Measurements from ENCODE around the gene HSPB1.
A peak's percentile ranks its signal among the peaks of the same experiment; 100 is the strongest.
"Not testable (repeated sequence)": the region's sequence is repeated elsewhere in the genome, so short reads cannot be mapped to it uniquely, and the experiment has no call there.

Gene HSPB1

GRCh38 chr7:76303202-76304147 is 1.0 kb downstream of the HSPB1 start:
- peak; percentile 82 for DNase-seq (ENCODE audit: insufficient read length, low spot score)
- FAIRE-seq: peak; percentile 73

- DNase-seq (ENCODE audit: insufficient read length, low spot score): no peak
- FAIRE-seq: no peak
Observed at GRCh38 chr7:76304888-76305375, 2.5 kb downstream of the HSPB1 start.

GRCh38 chr7:76308874-76309273 is 6.4 kb downstream of the HSPB1 start:
- FAIRE-seq; DNase-seq (ENCODE audit: insufficient read length, low spot score): not testable (repeated sequence)

GRCh38 chr7:76309341-76310101 is 7.0 kb downstream of the HSPB1 start:
- not testable (repeated sequence) for FAIRE-seq

GRCh38 chr7:76310102-76310957 is 7.9 kb downstream of the HSPB1 start:
- DNase-seq (ENCODE audit: insufficient read length, low spot score) (no peak), FAIRE-seq (no peak)

More at GRCh38 chr7:76309341-76310101, 7.0 kb downstream of the HSPB1 start:
- not testable (repeated sequence) for DNase-seq (ENCODE audit: insufficient read length, low spot score)

GRCh38 chr7:76311838-76312237 is 9.4 kb downstream of the HSPB1 start:
- not testable (repeated sequence) for FAIRE-seq; DNase-seq (ENCODE audit: insufficient read length, low spot score)

- peak; percentile 96 for DNase-seq (ENCODE audit: insufficient read length, low spot score)
- FAIRE-seq: peak; percentile 87
Observed at GRCh38 chr7:76314042-76314721, 11.7 kb downstream of the HSPB1 start.

- FAIRE-seq; DNase-seq (ENCODE audit: insufficient read length, low spot score): not testable (repeated sequence)
Observed at GRCh38 chr7:76314740-76315139, 12.3 kb downstream of the HSPB1 start.

- no peak for FAIRE-seq
- no peak for DNase-seq (ENCODE audit: insufficient read length, low spot score)
Observed at GRCh38 chr7:76315364-76315763, 12.9 kb downstream of the HSPB1 start.

GRCh38 chr7:76316984-76317781 is 14.7 kb downstream of the HSPB1 start:
- FAIRE-seq (no peak), DNase-seq (ENCODE audit: insufficient read length, low spot score) (no peak)

- DNase-seq (ENCODE audit: insufficient read length, low spot score): peak; percentile 91
- FAIRE-seq: peak; percentile 79
Observed at GRCh38 chr7:76317782-76318487, 15.5 kb downstream of the HSPB1 start.

GRCh38 chr7:76318488-76319353 is 16.2 kb downstream of the HSPB1 start:
- FAIRE-seq (peak; percentile 87), DNase-seq (ENCODE audit: insufficient read length, low spot score) (peak; percentile 71)

GRCh38 chr7:76325092-76325491 is 22.6 kb downstream of the HSPB1 start:
- DNase-seq (ENCODE audit: insufficient read length, low spot score): no peak
- no peak for FAIRE-seq

- no peak for DNase-seq (ENCODE audit: insufficient read length, low spot score)
Observed at GRCh38 chr7:76325811-76326210, 23.3 kb downstream of the HSPB1 start.

GRCh38 chr7:76326646-76327233 is 24.3 kb downstream of the HSPB1 start:
- no peak for DNase-seq (ENCODE audit: insufficient read length, low spot score)
- no peak for FAIRE-seq

More at GRCh38 chr7:76325811-76326210, 23.3 kb downstream of the HSPB1 start:
- no peak for FAIRE-seq

- no peak for FAIRE-seq
- DNase-seq (ENCODE audit: insufficient read length, low spot score): no peak
Observed at GRCh38 chr7:76327610-76328009, 25.1 kb downstream of the HSPB1 start.

- no peak for DNase-seq (ENCODE audit: insufficient read length, low spot score)
Observed at GRCh38 chr7:76328389-76328788, 25.9 kb downstream of the HSPB1 start.

More at GRCh38 chr7:76328389-76328788, 25.9 kb downstream of the HSPB1 start:
- FAIRE-seq: no peak
